OCI-LY7 (cell line): ENCODE measurements around the gene SLC31A1. TPM values are rescaled to one million over a fixed set of nuclear protein-coding genes. Genes with fewer than 3 reads are reported as not detected.
"Not testable (repeated sequence)": the region's sequence is repeated elsewhere in the genome, so short reads cannot be mapped to it uniquely, and the experiment has no call there.

ENCODE experiments used
- BruUV-seq: library from RNA; stranded (reverse); fragments of 400-500 nt; replicated peaks from 2 replicates; lab custom pipeline; 2021; lab: Mats Ljungman, UMichigan
- CTCF ChIA-PET: fragments of 300-600 bp; sonication (Branson Sonifier 250); formaldehyde crosslinking; loops from one replicate; lab custom pipeline; 2022; ENCODE audit warnings: antibody characterized with exemption; ENCODE audit not compliant: unreplicated experiment; lab: Charles Lee
- POLR2A ChIA-PET: fragments of 300-600 bp; sonication (Branson Sonifier 250); formaldehyde crosslinking; loops from one replicate; lab custom pipeline; 2022; ENCODE audit warnings: antibody characterized with exemption; lab: Charles Lee
- DNase-seq: peaks from one replicate; pipeline ENCODE4 v3.0.0-alpha.2; 2015; ENCODE audit warnings: low spot score
- H2AFZ ChIP-seq: fragments of 200-600 bp; sonication (generic), shearing (Covaris generic); 2 replicates; pipeline ENCODE4 v1.6.1; 2014; ENCODE audit warnings: mild to moderate bottlenecking, antibody characterized with exemption, low read length, moderate library complexity
- H3K27ac ChIP-seq: fragments of 200-600 bp; sonication (generic); 2 replicates; pipeline ENCODE4 v1.5.1; 2014; ENCODE audit warnings: mixed run types, low read depth, mild to moderate bottlenecking, moderate library complexity, low read length, inconsistent platforms; ENCODE audit not compliant: poor library complexity, severe bottlenecking
- H3K36me3 ChIP-seq: fragments of 200-600 bp; sonication (generic); 2 replicates; pipeline ENCODE4 v1.6.1; 2014; ENCODE audit warnings: mild to moderate bottlenecking, antibody characterized with exemption, low read length, moderate library complexity, mixed read lengths; ENCODE audit not compliant: insufficient read depth
- H3K4me1 ChIP-seq: fragments of 200-600 bp; sonication (generic); 2 replicates; pipeline ENCODE4 v1.5.1; 2014; ENCODE audit warnings: mild to moderate bottlenecking, low read length; ENCODE audit not compliant: insufficient read depth, poor library complexity, severe bottlenecking
- H3K4me2 ChIP-seq: fragments of 200-600 bp; sonication (generic); 2 replicates; pipeline ENCODE4 v1.6.1; 2014; ENCODE audit warnings: mild to moderate bottlenecking, low read length
- H3K4me3 ChIP-seq: fragments of 200-600 bp; sonication (generic); 2 replicates; pipeline ENCODE4 v1.5.1; 2014; ENCODE audit warnings: mild to moderate bottlenecking, low read depth, low read length; ENCODE audit not compliant: poor library complexity, severe bottlenecking
- H3K79me2 ChIP-seq: fragments of 200-600 bp; sonication (generic); 2 replicates; pipeline ENCODE4 v1.6.1; 2016; ENCODE audit warnings: low read depth, mild to moderate bottlenecking, low read length, moderate library complexity, mixed read lengths; ENCODE audit not compliant: insufficient read depth
- H3K9me2 ChIP-seq: fragments of 200-600 bp; sonication (generic); 2 replicates; pipeline ENCODE4 v1.6.1; 2016; ENCODE audit warnings: mild to moderate bottlenecking, low read length, mixed read lengths; ENCODE audit not compliant: insufficient read depth
- H3K9me3 ChIP-seq: fragments of 200-600 bp; sonication (generic); 2 replicates; pipeline ENCODE4 v1.6.1; 2014; ENCODE audit warnings: mild to moderate bottlenecking, mixed run types, low read length, mixed read lengths
- H4K20me1 ChIP-seq: fragments of 200-600 bp; sonication (generic); 2 replicates; pipeline ENCODE4 v1.6.1; 2014; ENCODE audit warnings: mild to moderate bottlenecking, antibody characterized with exemption, low read length, moderate library complexity, mixed read lengths; ENCODE audit not compliant: insufficient read depth
- CTCF ChIP-seq: fragments of 200-600 bp; sonication (generic); conservative IDR thresholded peaks from 2 replicates; pipeline ENCODE4 v1.5.1; 2014; ENCODE audit warnings: mild to moderate bottlenecking, antibody characterized with exemption, low read length, moderate library complexity, mixed read lengths
- EZH2phosphoT487 ChIP-seq: fragments of 200-600 bp; sonication (generic); IDR thresholded peaks from 2 replicates; pipeline ENCODE4 v1.6.1; 2018; ENCODE audit warnings: low read depth, borderline replicate concordance, mild to moderate bottlenecking, mixed run types, antibody characterized with exemption, low read length, moderate library complexity, mixed read lengths
- intact Hi-C: fragments of 100-400 bp; cut with micrococcal nuclease; formaldehyde crosslinking; loops from one replicate; pipeline ENCODE4 v1.10.0; 2022; ENCODE audit not compliant: unreplicated experiment
- total RNA-seq, 2 experiments: library from RNA; depleted of rRNA in 1 of 2; stranded (reverse); fragments of >200 nt in 1 of 2; shearing (Covaris generic) in 1 of 2; gene quantifications; 2 replicates each; pipeline ENCODE4 v1.2.3, GENCODE V29; 2014 to 2022

SLC31A1 gene
- total RNA-seq, 2 experiments from 2014 or later = 3.9 to 16.7 TPM

GRCh38 chr9:113293285-113293878 lies 72.0 kb downstream of the SLC31A1 start:
- H3K79me2 ChIP-seq = no peaks in the 10 kb centered on the region
- no peak overlapping the region for H2AFZ ChIP-seq
- peaks cover 59% of the 10 kb centered on the region for H3K36me3 ChIP-seq
- CTCF ChIA-PET = no interaction called here
- no peaks in the 10 kb centered on the region for H3K4me1 ChIP-seq
- H3K4me2 ChIP-seq = no peak overlapping the region
- no peaks in the 10 kb centered on the region for H3K9me2 ChIP-seq
- POLR2A ChIA-PET = interaction anchor here (0.9 kb wide), 1 partner anchor 91 kb away, joined by 3 read pairs; no protein-coding TSS in a partner anchor
- no TSS peak for BruUV-seq
- intact Hi-C loops = no loop called here
- no peak overlapping the region for H3K27ac ChIP-seq
- H3K9me3 ChIP-seq = no peaks in the 10 kb centered on the region
- H4K20me1 ChIP-seq = no peaks in the 10 kb centered on the region
- DNase-seq = no peak
- no peak overlapping the region for H3K4me3 ChIP-seq
- TF ChIP-seq CTCF = no peak

- intact Hi-C loops, H3K4me2 ChIP-seq, H2AFZ ChIP-seq, H3K9me2 ChIP-seq, H3K79me2 ChIP-seq, H4K20me1 ChIP-seq, H3K27ac ChIP-seq, DNase-seq, CTCF ChIA-PET, BruUV-seq, H3K9me3 ChIP-seq, H3K4me3 ChIP-seq: not testable (repeated sequence)
- peaks cover 10% of the 10 kb centered on the region for H3K4me1 ChIP-seq
- H3K36me3 ChIP-seq = peaks cover 30% of the 10 kb centered on the region
- POLR2A ChIA-PET = interaction anchor here (0.6 to 1.3 kb wide), 6 partner anchors 12 to 1140 kb away, joined by 3 to 5 read pairs (median 4); partner anchors contain the start of gene WDR31
Observed at GRCh38 chr9:113296247-113296646, 74.9 kb downstream of the SLC31A1 start.

- Histone ChIP-seq H3K9me3 (no peaks in the 10 kb centered on the region), H3K9me2 (no peaks in the 10 kb centered on the region), H3K4me3 (no peak overlapping the region), H3K27ac (no peak overlapping the region), H3K79me2 (no peaks in the 10 kb centered on the region), H4K20me1 (no peaks in the 10 kb centered on the region), H2AFZ (no peak overlapping the region), H3K4me1 (peaks cover 10% of the 10 kb centered on the region), H3K4me2 (no peak overlapping the region), H3K36me3 (peaks cover 23% of the 10 kb centered on the region)
- no peak for DNase-seq
- intact Hi-C loops = no loop called here
- BruUV-seq = no TSS peak
- POLR2A ChIA-PET = interaction anchor here (0.6 to 1.3 kb wide), 4 partner anchors 24 to 1140 kb away, joined by 5 to 6 read pairs (median 5); partner anchors contain the start of gene WDR31
- CTCF ChIA-PET = no interaction called here
- TF ChIP-seq EZH2phosphoT487 (no peak), CTCF (no peak)
Observed at GRCh38 chr9:113296796-113297558, 75.6 kb downstream of the SLC31A1 start.
